Measurements from ENCODE around the gene ZNF678.
"Not testable (repeated sequence)": the region's sequence is repeated elsewhere in the genome, so short reads cannot be mapped to it uniquely, and the experiment has no call there.

Gene ZNF678

DNA sequence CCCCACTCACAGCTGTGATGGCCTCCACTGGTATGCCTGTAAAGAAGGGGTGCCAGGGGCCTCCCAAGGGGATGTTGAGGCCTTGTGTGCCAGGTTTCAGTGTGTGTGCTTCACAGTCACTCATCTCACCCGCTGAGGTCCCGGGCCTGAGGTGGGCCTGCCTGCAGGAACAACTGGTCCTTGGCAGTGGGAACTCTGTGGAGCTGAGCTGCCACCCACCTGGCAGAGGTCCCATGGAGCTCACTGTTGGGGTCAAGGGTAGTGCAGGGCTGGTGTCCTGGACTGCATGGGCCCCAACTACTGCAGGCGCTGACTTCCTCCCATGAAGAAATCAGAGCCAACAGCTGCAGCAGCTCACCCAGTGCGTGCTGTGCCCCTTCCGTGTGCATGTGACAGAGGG is 17.3 kb upstream of the ZNF678 start:
- DNase-seq (ENCODE audit: low read depth): no peak
- H3K4me3 ChIP-seq (ENCODE audit: control insufficient read depth, low read depth, low read length): no peak overlapping the region
- TF ChIP-seq, protein P1, sequence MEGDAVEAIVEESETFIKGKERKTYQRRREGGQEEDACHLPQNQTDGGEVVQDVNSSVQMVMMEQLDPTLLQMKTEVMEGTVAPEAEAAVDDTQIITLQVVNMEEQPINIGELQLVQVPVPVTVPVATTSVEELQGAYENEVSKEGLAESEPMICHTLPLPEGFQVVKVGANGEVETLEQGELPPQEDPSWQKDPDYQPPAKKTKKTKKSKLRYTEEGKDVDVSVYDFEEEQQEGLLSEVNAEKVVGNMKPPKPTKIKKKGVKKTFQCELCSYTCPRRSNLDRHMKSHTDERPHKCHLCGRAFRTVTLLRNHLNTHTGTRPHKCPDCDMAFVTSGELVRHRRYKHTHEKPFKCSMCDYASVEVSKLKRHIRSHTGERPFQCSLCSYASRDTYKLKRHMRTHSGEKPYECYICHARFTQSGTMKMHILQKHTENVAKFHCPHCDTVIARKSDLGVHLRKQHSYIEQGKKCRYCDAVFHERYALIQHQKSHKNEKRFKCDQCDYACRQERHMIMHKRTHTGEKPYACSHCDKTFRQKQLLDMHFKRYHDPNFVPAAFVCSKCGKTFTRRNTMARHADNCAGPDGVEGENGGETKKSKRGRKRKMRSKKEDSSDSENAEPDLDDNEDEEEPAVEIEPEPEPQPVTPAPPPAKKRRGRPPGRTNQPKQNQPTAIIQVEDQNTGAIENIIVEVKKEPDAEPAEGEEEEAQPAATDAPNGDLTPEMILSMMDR (IDR thresholded peaks at IDR 0.05; ENCODE audit: control insufficient read depth, insufficient read depth, low read depth, low read length, missing control alignments): no peak

DNA sequence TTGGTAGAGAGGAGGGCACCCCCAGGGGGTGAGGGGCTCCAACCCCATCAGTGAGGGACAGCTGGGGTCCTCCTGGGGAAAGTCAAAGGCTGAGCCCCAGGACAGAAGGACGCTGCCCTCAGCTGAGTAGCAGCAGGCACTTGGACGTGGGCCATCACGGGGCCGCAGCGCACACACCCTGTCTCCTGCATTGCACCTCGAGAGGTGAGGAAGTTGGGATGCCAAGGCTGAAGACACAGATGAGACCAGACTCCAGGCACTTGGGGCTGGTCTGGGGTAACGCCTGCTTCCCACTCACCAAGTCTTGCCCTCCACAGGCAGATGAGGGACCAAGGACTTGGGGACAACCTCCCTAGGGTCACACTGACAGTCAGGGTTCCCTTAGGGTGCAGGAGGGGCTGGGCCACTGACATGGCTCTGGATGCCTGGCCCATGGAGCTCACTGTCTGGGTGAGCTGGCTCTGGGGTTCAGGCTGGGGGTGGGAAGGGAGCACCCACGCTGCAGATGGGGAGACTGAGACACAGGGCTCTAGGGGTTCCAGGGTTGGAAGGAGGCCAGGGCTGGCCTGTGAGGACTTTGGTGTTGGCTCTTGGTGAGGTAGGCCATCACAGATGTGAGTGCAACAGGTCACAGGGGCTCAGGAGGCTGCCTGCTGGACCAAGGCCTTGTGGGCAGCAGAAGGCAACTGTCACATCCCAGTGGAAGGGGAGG is 16.6 kb upstream of the ZNF678 start:
- TF ChIP-seq, protein P1 (IDR thresholded peaks at IDR 0.05; ENCODE audit: control insufficient read depth, insufficient read depth, low read depth, low read length, missing control alignments): no peak

DNA sequence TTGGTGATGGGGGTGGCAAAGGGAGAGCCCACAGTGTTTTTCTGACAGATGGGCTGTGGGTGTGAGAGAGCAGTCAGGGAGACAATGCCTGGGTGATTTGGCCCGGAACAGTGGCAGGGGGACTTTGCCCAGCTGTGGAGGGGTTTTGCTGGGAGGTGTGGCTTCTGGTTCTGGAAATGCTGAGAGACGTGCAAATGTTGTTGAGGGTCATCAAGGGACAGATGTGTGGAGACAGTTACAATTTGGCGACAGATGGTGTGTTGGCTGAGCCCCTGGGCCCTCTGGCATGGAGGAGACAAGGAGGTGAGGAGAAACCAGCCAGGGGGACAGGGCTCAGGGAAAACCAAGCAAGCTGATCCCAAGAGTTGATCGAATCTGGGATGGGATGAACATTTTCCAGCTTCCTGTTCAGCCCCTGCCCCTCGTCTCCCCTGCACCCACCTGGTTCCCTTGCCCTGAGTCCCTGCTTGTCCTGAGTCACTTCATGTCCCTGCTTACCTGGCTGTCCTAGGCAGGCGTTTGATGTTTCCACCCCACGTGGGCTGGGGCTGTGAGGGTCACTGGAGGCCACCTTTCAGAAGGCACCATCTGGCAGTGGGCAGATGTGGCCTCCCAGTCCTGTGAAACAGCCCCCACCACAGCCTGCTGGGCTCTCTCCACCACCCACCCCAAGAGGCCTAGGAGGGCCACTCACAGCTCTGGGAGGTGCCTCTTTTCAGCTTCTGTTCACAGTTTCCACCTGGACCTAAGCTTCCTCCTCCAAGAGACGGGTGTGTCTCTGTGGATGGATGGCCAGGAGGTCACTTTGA is 15.8 kb upstream of the ZNF678 start:
- no peak for DNase-seq (ENCODE audit: low read depth)
- H3K4me3 ChIP-seq (ENCODE audit: control insufficient read depth, low read depth, low read length): no peak overlapping the region
- TF ChIP-seq, protein P1 (IDR thresholded peaks at IDR 0.05; ENCODE audit: control insufficient read depth, insufficient read depth, low read depth, low read length, missing control alignments): no peak

More for the DNA sequence above, 16.6 kb upstream of the ZNF678 start:
- no peak for DNase-seq (ENCODE audit: low read depth)
- no peak overlapping the region for H3K4me3 ChIP-seq (ENCODE audit: control insufficient read depth, low read depth, low read length)

DNA sequence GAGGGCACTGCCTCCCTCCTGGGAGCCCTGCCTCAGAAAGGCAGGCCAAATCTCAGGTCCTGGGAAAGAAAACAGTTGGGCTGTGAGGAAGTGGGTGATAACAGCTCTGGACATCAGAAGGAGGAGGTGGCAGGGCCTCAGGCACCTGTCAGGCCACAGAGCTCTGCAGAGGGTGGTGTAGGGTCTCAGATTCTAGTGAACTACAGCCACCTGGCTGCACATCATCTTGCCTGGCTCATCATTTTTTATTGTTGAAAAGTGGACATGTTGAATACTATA is 15.3 kb upstream of the ZNF678 start:
- TF ChIP-seq, protein P1 (IDR thresholded peaks at IDR 0.05; ENCODE audit: control insufficient read depth, insufficient read depth, low read depth, low read length, missing control alignments): no peak
- H3K4me3 ChIP-seq (ENCODE audit: control insufficient read depth, low read depth, low read length): no peak overlapping the region
- DNase-seq (ENCODE audit: low read depth): no peak

DNA sequence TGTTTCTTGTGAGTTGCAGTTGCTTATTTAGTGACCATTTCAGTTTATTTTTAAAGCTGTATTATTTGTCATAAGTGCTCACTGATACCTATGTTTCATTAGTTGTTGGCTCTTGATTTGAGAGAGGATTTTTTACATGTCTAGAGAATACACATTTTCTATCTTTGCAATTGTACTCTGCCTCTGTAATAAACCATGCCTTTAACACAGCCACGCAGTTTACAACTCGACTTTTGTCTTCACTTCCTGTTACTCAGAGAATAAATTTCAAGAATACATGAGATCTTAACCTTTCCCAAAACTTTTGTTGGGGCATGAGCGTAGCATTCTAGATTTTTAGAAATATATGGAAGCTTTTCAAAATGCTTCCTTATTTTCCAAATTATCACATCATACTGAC is 14.9 kb upstream of the ZNF678 start:
- no peak for DNase-seq (ENCODE audit: low read depth)
- TF ChIP-seq, protein P1 (IDR thresholded peaks at IDR 0.05; ENCODE audit: control insufficient read depth, insufficient read depth, low read depth, low read length, missing control alignments): no peak

DNA sequence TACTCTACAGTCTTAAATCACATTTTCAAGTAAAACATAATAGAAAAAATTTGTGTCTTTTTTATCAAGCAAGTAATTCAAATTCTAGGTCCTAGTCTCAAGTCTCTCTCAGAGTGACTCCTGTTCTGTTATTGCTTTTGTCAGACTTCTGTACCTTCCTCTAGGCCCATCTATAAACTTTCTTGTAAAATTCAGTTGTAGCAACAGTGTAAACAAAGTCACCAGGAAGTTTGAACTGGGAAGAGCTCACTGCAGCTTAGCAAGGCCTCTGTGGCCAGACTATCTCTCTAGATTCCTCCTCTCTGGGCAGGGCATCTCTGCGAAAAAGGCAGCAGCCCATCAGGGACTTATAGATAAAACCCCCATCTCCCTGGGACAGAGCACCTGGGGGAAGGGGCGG is 13.5 kb upstream of the ZNF678 start:
- no peak overlapping the region for H3K4me3 ChIP-seq (ENCODE audit: control insufficient read depth, low read depth, low read length)
- no peak for DNase-seq (ENCODE audit: low read depth)
- TF ChIP-seq, protein P1 (IDR thresholded peaks at IDR 0.05; ENCODE audit: control insufficient read depth, insufficient read depth, low read depth, low read length, missing control alignments): no peak

More for the DNA sequence above, 14.9 kb upstream of the ZNF678 start:
- H3K4me3 ChIP-seq (ENCODE audit: control insufficient read depth, low read depth, low read length): no peak overlapping the region

DNA sequence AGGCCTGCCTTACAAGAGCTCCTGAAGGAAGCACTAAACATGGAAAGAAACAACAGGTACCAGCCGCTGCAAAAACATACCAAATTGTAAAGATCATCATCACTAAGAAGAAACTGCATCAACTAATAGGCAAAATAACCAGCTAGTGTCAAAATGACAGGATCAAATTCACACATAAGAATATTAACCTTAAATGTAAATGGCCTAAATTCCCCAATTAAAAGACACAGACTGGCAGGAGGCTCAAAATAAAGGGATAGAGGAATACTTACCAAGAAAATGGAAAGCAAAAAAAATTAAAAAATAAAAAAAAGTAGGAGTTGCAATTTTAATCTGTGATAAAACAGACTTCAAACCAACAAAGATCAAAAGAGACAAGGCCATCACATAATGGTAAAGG is 11.5 kb upstream of the ZNF678 start:
- H3K4me3 ChIP-seq (ENCODE audit: control insufficient read depth, low read depth, low read length); DNase-seq (ENCODE audit: low read depth): not testable (repeated sequence)
